HL-60 (cell line): ENCODE data around the gene HPGD.

ENCODE experiments used
- DNase-seq, 2 experiments: peaks; one replicate each; pipeline ENCODE4 v3.0.0-alpha.2; 2010 to 2020; ENCODE audit warnings: low read depth in 1 of 2, low spot score in 1 of 2
- H3K27ac ChIP-seq: fragments of 250-450 bp; sonication (Bioruptor Pico); replicated peaks from 2 replicates; pipeline ENCODE4 v1.5.1; 2020; ENCODE audit warnings: mild to moderate bottlenecking, moderate library complexity
- H3K27me3 ChIP-seq: fragments of 250-450 bp; sonication (Bioruptor Pico); 2 replicates; pipeline ENCODE4 v1.5.1; 2021; ENCODE audit warnings: mild to moderate bottlenecking, moderate library complexity; ENCODE audit not compliant: insufficient read depth, poor library complexity, severe bottlenecking
- H3K4me3 ChIP-seq: replicated peaks from 2 replicates; pipeline ENCODE4 v1.5.1; 2011; ENCODE audit warnings: mild to moderate bottlenecking, control low read depth, low read length; ENCODE audit not compliant: insufficient read depth
- GABPA ChIP-seq: IDR thresholded peaks from 2 replicates; pipeline ENCODE4 v1.6.1; 2012; ENCODE audit warnings: low read depth
- POLR2AphosphoS5 ChIP-seq: IDR thresholded peaks from 2 replicates; pipeline ENCODE4 v1.6.1; 2012; ENCODE audit warnings: low read depth
- SPI1 ChIP-seq: IDR thresholded peaks from 2 replicates; pipeline ENCODE4 v1.6.1; 2012; ENCODE audit warnings: low read depth, mild to moderate bottlenecking, borderline replicate concordance
- TF ChIP-seq, protein P1 (sequence below): IDR thresholded peaks from one replicate; pipeline ENCODE4 v1.5.1; 2011; ENCODE audit warnings: low read length, control low read depth, inconsistent platforms; ENCODE audit not compliant: insufficient read depth
- TF ChIP-seq, protein P2 (sequence below): IDR thresholded peaks from 2 replicates; pipeline ENCODE4 v1.6.1; 2012; ENCODE audit warnings: low read depth; ENCODE audit not compliant: insufficient replicate concordance

Gene HPGD

DNA sequence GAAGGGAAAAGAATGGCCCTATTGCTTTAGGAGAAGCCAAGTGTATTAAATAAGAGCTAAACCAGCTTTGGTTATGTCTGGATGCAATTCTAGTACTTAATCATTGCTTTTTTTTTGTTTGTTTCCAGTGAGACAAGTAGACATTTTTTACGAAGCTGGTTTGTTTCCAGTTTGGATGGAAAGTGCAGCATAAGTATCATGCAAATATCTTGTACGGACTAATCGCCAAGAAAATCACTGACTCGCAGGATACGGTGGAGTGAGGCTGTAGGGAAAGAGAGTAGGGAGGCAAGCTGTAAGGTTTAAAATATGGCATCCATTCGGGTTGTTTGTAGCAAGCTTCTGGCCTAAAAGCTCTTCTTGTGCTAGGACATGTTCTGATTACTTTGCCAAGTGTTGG is 64.8 kb downstream of the HPGD start:
- Histone ChIP-seq H3K27me3 (no peaks in the 10 kb centered on the region), H3K27ac (no peak overlapping the region)
- DNase-seq: no peak

DNA sequence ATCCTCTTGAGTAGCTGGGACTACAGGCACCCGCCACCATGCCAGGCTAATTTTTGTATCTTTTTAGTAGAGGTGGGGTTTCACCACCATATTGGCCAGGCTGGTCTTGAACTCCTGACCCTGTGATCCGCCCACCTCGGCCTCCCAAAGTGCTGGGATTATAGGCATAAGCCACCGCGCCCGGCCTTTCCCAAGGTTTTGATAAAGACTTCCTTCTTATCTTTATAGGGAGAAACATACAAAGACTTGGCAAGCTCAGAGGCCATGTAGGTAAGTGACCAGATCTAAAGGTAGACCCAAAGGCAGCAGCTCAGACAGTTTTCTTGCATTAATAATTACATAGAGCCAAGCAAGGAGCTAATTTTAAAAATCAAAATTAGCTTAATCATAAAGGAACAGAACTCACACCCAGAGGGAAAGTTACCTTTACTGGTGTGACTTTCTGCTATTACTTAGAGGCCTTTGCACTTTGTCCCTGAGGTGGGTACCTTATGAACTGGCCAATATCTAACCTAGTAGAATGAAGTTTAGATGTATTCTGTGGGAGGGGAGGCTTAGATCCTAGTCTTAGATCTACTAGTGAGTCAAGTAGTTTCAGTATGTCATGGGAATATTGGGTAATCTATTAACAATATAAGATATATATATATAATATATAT is 67.3 kb downstream of the HPGD start:
- DNase-seq: no peak
- no peak for TF ChIP-seq SPI1
- TF ChIP-seq, protein P1, sequence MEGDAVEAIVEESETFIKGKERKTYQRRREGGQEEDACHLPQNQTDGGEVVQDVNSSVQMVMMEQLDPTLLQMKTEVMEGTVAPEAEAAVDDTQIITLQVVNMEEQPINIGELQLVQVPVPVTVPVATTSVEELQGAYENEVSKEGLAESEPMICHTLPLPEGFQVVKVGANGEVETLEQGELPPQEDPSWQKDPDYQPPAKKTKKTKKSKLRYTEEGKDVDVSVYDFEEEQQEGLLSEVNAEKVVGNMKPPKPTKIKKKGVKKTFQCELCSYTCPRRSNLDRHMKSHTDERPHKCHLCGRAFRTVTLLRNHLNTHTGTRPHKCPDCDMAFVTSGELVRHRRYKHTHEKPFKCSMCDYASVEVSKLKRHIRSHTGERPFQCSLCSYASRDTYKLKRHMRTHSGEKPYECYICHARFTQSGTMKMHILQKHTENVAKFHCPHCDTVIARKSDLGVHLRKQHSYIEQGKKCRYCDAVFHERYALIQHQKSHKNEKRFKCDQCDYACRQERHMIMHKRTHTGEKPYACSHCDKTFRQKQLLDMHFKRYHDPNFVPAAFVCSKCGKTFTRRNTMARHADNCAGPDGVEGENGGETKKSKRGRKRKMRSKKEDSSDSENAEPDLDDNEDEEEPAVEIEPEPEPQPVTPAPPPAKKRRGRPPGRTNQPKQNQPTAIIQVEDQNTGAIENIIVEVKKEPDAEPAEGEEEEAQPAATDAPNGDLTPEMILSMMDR: no peak
- no peak for TF ChIP-seq GABPA
- no peak for TF ChIP-seq POLR2AphosphoS5
- TF ChIP-seq, protein P2, sequence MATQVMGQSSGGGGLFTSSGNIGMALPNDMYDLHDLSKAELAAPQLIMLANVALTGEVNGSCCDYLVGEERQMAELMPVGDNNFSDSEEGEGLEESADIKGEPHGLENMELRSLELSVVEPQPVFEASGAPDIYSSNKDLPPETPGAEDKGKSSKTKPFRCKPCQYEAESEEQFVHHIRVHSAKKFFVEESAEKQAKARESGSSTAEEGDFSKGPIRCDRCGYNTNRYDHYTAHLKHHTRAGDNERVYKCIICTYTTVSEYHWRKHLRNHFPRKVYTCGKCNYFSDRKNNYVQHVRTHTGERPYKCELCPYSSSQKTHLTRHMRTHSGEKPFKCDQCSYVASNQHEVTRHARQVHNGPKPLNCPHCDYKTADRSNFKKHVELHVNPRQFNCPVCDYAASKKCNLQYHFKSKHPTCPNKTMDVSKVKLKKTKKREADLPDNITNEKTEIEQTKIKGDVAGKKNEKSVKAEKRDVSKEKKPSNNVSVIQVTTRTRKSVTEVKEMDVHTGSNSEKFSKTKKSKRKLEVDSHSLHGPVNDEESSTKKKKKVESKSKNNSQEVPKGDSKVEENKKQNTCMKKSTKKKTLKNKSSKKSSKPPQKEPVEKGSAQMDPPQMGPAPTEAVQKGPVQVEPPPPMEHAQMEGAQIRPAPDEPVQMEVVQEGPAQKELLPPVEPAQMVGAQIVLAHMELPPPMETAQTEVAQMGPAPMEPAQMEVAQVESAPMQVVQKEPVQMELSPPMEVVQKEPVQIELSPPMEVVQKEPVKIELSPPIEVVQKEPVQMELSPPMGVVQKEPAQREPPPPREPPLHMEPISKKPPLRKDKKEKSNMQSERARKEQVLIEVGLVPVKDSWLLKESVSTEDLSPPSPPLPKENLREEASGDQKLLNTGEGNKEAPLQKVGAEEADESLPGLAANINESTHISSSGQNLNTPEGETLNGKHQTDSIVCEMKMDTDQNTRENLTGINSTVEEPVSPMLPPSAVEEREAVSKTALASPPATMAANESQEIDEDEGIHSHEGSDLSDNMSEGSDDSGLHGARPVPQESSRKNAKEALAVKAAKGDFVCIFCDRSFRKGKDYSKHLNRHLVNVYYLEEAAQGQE: no peak

More for the DNA sequence above, 64.8 kb downstream of the HPGD start:
- no peak overlapping the region for H3K4me3 ChIP-seq
- TF ChIP-seq SPI1 (no peak), POLR2AphosphoS5 (no peak)
- TF ChIP-seq, protein P1: no peak

DNA sequence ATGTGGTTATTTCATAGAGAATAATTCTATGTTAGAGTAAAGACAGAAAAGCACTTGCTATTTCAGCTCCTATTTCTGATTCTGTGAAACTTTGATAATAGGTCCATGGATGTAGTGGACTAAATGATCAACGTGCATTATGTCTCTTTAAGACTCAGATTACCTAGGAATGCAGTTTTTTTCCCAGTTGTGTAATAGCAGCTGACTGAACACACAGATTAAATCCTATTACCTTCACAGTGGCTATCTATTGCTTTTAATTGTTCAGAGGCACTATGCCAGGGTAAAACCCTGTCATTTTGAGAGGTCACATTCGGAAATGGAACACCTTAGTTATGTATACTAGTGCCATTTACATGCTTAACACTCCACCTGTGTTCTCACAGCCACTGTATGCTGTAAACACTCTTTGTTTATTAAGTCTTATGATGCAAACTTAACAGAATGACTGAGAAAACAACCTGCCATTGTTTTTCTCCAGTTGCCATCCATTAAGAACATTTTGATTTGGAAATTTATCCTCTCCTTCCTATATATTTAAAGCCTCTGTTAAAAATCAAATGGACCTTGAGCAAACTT is 70.5 kb downstream of the HPGD start:
- Histone ChIP-seq H3K27me3 (no peaks in the 10 kb centered on the region), H3K4me3 (no peak overlapping the region), H3K27ac (no peak overlapping the region)
- DNase-seq: no peak
- TF ChIP-seq, protein P1: no peak
- TF ChIP-seq POLR2AphosphoS5 (no peak), SPI1 (no peak), GABPA (no peak)
- TF ChIP-seq, protein P2: no peak

More for the DNA sequence above, 67.3 kb downstream of the HPGD start:
- Histone ChIP-seq H3K4me3 (no peak overlapping the region), H3K27me3 (no peaks in the 10 kb centered on the region), H3K27ac (no peak overlapping the region)

DNA sequence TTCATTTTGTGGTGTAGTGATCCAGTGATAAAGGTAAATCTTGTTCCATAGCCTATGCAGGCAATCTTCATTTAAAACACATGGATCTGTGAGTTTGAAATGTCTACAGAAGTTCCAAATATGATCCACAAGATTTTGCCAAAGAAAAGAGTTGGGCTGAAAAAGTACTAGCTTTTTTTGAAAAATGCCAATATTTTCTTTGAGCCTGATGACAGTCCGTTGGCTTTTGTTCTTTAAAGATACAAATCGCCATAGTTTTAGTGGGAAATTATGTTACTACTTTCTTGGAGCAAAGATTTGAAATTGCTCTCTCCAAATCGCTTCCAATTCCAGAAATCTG is 71.5 kb downstream of the HPGD start:
- DNase-seq: no peak
- no peak overlapping the region for H3K27ac ChIP-seq
- H3K27me3 ChIP-seq: no peaks in the 10 kb centered on the region
- no peak overlapping the region for H3K4me3 ChIP-seq
- TF ChIP-seq, protein P2: no peak
- TF ChIP-seq SPI1 (no peak), GABPA (no peak), POLR2AphosphoS5 (no peak)
- TF ChIP-seq, protein P1: no peak
